ENCODE data around the gene CIB2. TPM values are rescaled to one million over a fixed set of nuclear protein-coding genes. Genes with fewer than 3 reads are reported as not detected.

The CIB2 gene
- total and polyA plus RNA-seq, 9 donors: 12.7 to 31.6 (median 16.6) TPM

GRCh38 chr15:78102211-78102610 is 29.0 kb downstream of the CIB2 start:
- Histone ChIP-seq H3K9me3 (replicated peaks; ENCODE audit: control insufficient read depth, low read depth, low read length) (no peaks in the 10 kb centered on the region), H3K4me3 (ENCODE audit: low read length) (no peak overlapping the region), H3K4me1 (ENCODE audit: control insufficient read depth, insufficient read depth, low read length) (peaks cover 16% of the 10 kb centered on the region), H3K27me3 (ENCODE audit: control insufficient read depth, insufficient read depth, low read length) (peaks cover 6% of the 10 kb centered on the region), H3K36me3 (ENCODE audit: control insufficient read depth, insufficient read depth, low read length) (no peaks in the 10 kb centered on the region), H3K27ac (ENCODE audit: low read length) (no peak overlapping the region)
- DNase-seq: no peak
- WGBS (ENCODE audit: insufficient coverage): no CpG with 5 or more reads among the region's 1 CpG

- WGBS (ENCODE audit: insufficient coverage): 96% methylated on average over 4 of the region's 5 CpGs
- H3K4me1 ChIP-seq (ENCODE audit: control insufficient read depth, insufficient read depth, low read length): peaks cover 16% of the 10 kb centered on the region
- no peak for DNase-seq
Measured at GRCh38 chr15:78101423-78102105, 29.7 kb downstream of the CIB2 start.

GRCh38 chr15:78100886-78101285 is 30.4 kb downstream of the CIB2 start:
- WGBS (ENCODE audit: insufficient coverage): 79% methylated on average over 2 of the region's 2 CpGs
- DNase-seq: no peak
- no peak overlapping the region for H3K27ac ChIP-seq (ENCODE audit: low read length)
- no peak overlapping the region for H3K4me3 ChIP-seq (ENCODE audit: low read length)
- peaks cover 6% of the 10 kb centered on the region for H3K27me3 ChIP-seq (ENCODE audit: control insufficient read depth, insufficient read depth, low read length)
- no peaks in the 10 kb centered on the region for H3K36me3 ChIP-seq (ENCODE audit: control insufficient read depth, insufficient read depth, low read length)
- no peaks in the 10 kb centered on the region for H3K9me3 ChIP-seq (replicated peaks; ENCODE audit: control insufficient read depth, low read depth, low read length)
- peaks cover 16% of the 10 kb centered on the region for H3K4me1 ChIP-seq (ENCODE audit: control insufficient read depth, insufficient read depth, low read length)

More at GRCh38 chr15:78101423-78102105, 29.7 kb downstream of the CIB2 start:
- no peaks in the 10 kb centered on the region for H3K9me3 ChIP-seq (replicated peaks; ENCODE audit: control insufficient read depth, low read depth, low read length)
- peaks cover 6% of the 10 kb centered on the region for H3K27me3 ChIP-seq (ENCODE audit: control insufficient read depth, insufficient read depth, low read length)
- H3K36me3 ChIP-seq (ENCODE audit: control insufficient read depth, insufficient read depth, low read length): no peaks in the 10 kb centered on the region
- no peak overlapping the region for H3K27ac ChIP-seq (ENCODE audit: low read length)
- no peak overlapping the region for H3K4me3 ChIP-seq (ENCODE audit: low read length)

GRCh38 chr15:78098131-78098755 is 33.0 kb downstream of the CIB2 start:
- WGBS (ENCODE audit: insufficient coverage): 91% methylated on average over 7 of the region's 11 CpGs
- Histone ChIP-seq H3K9me3 (replicated peaks; ENCODE audit: control insufficient read depth, low read depth, low read length) (no peaks in the 10 kb centered on the region), H3K4me1 (ENCODE audit: control insufficient read depth, insufficient read depth, low read length) (peaks cover 19% of the 10 kb centered on the region), H3K27me3 (ENCODE audit: control insufficient read depth, insufficient read depth, low read length) (peaks cover 10% of the 10 kb centered on the region), H3K4me3 (ENCODE audit: low read length) (no peak overlapping the region), H3K36me3 (ENCODE audit: control insufficient read depth, insufficient read depth, low read length) (no peaks in the 10 kb centered on the region), H3K27ac (ENCODE audit: low read length) (no peak overlapping the region)
- DNase-seq: no peak

GRCh38 chr15:78097667-78098066 is 33.6 kb downstream of the CIB2 start:
- no peaks in the 10 kb centered on the region for H3K9me3 ChIP-seq (replicated peaks; ENCODE audit: control insufficient read depth, low read depth, low read length)
- peaks cover 19% of the 10 kb centered on the region for H3K4me1 ChIP-seq (ENCODE audit: control insufficient read depth, insufficient read depth, low read length)
- H3K27ac ChIP-seq (ENCODE audit: low read length): no peak overlapping the region
- no peaks in the 10 kb centered on the region for H3K36me3 ChIP-seq (ENCODE audit: control insufficient read depth, insufficient read depth, low read length)
- H3K27me3 ChIP-seq (ENCODE audit: control insufficient read depth, insufficient read depth, low read length): peaks cover 10% of the 10 kb centered on the region
- DNase-seq: no peak
- 83% methylated on average over 8 of the region's 9 CpGs for WGBS (ENCODE audit: insufficient coverage)
- H3K4me3 ChIP-seq (ENCODE audit: low read length): no peak overlapping the region

- peaks cover 30% of the 10 kb centered on the region for H3K4me1 ChIP-seq (ENCODE audit: control insufficient read depth, insufficient read depth, low read length)
- H3K27ac ChIP-seq (ENCODE audit: low read length): peak overlapping the region; percentile 1
- H3K36me3 ChIP-seq (ENCODE audit: control insufficient read depth, insufficient read depth, low read length): no peaks in the 10 kb centered on the region
- peaks cover 9% of the 10 kb centered on the region for H3K27me3 ChIP-seq (ENCODE audit: control insufficient read depth, insufficient read depth, low read length)
- no peak overlapping the region for H3K4me3 ChIP-seq (ENCODE audit: low read length)
- no peaks in the 10 kb centered on the region for H3K9me3 ChIP-seq (replicated peaks; ENCODE audit: control insufficient read depth, low read depth, low read length)
- WGBS (ENCODE audit: insufficient coverage): 11% methylated on average over 2 of the region's 5 CpGs
- DNase-seq: peak; percentile 90
Measured at GRCh38 chr15:78093242-78094020, 37.8 kb downstream of the CIB2 start.

- WGBS (ENCODE audit: insufficient coverage): 68% methylated on average over 7 of the region's 11 CpGs
- no peak within 1 kb of the TSS for H3K4me3 ChIP-seq (ENCODE audit: low read length)
- no peaks in the 10 kb centered on the region for H3K36me3 ChIP-seq (ENCODE audit: control insufficient read depth, insufficient read depth, low read length)
- peaks cover 30% of the 10 kb centered on the region for H3K4me1 ChIP-seq (ENCODE audit: control insufficient read depth, insufficient read depth, low read length)
- peak within 1 kb of the TSS; percentile 1 for H3K27ac ChIP-seq (ENCODE audit: low read length)
- H3K9me3 ChIP-seq (replicated peaks; ENCODE audit: control insufficient read depth, low read depth, low read length): no peaks in the 10 kb centered on the region
- H3K27me3 ChIP-seq (ENCODE audit: control insufficient read depth, insufficient read depth, low read length): peaks cover 6% of the 10 kb centered on the region
- DNase-seq: no peak
Measured at GRCh38 chr15:78092261-78093041, 38.8 kb downstream of the CIB2 start, which contains the start of gene SH2D7. Gene SH2D7, plus strand, starts transcription at chr15:78092561. Its CDS starts 24 bp downstream, at chr15:78092585.

GRCh38 chr15:78090422-78091063 is 40.7 kb downstream of the CIB2 start:
- 53% methylated on average over 2 of the region's 3 CpGs for WGBS (ENCODE audit: insufficient coverage)

GRCh38 chr15:78088773-78089080 is 42.5 kb downstream of the CIB2 start:
- Histone ChIP-seq H3K27ac (ENCODE audit: low read length) (no peak overlapping the region), H3K4me1 (ENCODE audit: control insufficient read depth, insufficient read depth, low read length) (peaks cover 40% of the 10 kb centered on the region), H3K27me3 (ENCODE audit: control insufficient read depth, insufficient read depth, low read length) (peaks cover 2% of the 10 kb centered on the region), H3K36me3 (ENCODE audit: control insufficient read depth, insufficient read depth, low read length) (no peaks in the 10 kb centered on the region), H3K4me3 (ENCODE audit: low read length) (no peak overlapping the region), H3K9me3 (replicated peaks; ENCODE audit: control insufficient read depth, low read depth, low read length) (no peaks in the 10 kb centered on the region)
- no peak for DNase-seq
- WGBS (ENCODE audit: insufficient coverage): no CpG with 5 or more reads among the region's 3 CpGs

More at GRCh38 chr15:78090422-78091063, 40.7 kb downstream of the CIB2 start:
- Histone ChIP-seq H3K27ac (ENCODE audit: low read length) (no peak overlapping the region), H3K9me3 (replicated peaks; ENCODE audit: control insufficient read depth, low read depth, low read length) (no peaks in the 10 kb centered on the region), H3K36me3 (ENCODE audit: control insufficient read depth, insufficient read depth, low read length) (no peaks in the 10 kb centered on the region), H3K27me3 (ENCODE audit: control insufficient read depth, insufficient read depth, low read length) (peaks cover 6% of the 10 kb centered on the region), H3K4me3 (ENCODE audit: low read length) (no peak overlapping the region), H3K4me1 (ENCODE audit: control insufficient read depth, insufficient read depth, low read length) (peaks cover 33% of the 10 kb centered on the region)
- no peak for DNase-seq

Data from muscle of leg (tissue), 11 donors.